Ovary (tissue), 9 donors: Measurements from ENCODE around the gene CCNG2. TPM values are rescaled to one million over a fixed set of nuclear protein-coding genes. Genes with fewer than 3 reads are reported as not detected.

ENCODE experiments used
- DNase-seq, 5 donors: peaks; one replicate each; pipeline ENCODE4 v3.0.0-alpha.2; 2019 to 2020
- H3K27ac ChIP-seq, 2 donors: fragments of 200-600 bp; one replicate each; pipeline versions ENCODE4 v1.5.1 to v1.8.0; 2019 to 2022
- H3K27me3 ChIP-seq: fragments of 200-600 bp; one replicate; pipeline ENCODE4 v1.8.0; 2022
- H3K36me3 ChIP-seq: fragments of 200-600 bp; sonication (generic); one replicate; pipeline ENCODE4 v1.5.1; 2019
- H3K4me1 ChIP-seq: one replicate; pipeline ENCODE4 v1.8.1; 2013; ENCODE audit warnings: mild to moderate bottlenecking, moderate library complexity; ENCODE audit not compliant: insufficient read depth
- H3K4me3 ChIP-seq: fragments of 200-600 bp; sonication (generic); one replicate; pipeline ENCODE4 v1.5.1; 2017
- H3K9me3 ChIP-seq, 2 donors: fragments of 200-600 bp in 1 of 2; sonication (generic) in 1 of 2; one replicate each; pipeline versions ENCODE4 v1.5.1 to v1.8.1; 2013 to 2019; ENCODE audit warnings: mild to moderate bottlenecking in 1 of 2, moderate library complexity in 1 of 2
- CTCF ChIP-seq, 3 donors: fragments of 450-650 bp in 2 of 3; fragments of 200-600 bp in 1 of 3; IDR thresholded peaks; one replicate each; pipeline versions ENCODE4 v1.5.1 to v1.8.0; 2016 to 2022; ENCODE audit warnings: antibody characterized with exemption in 3 of 3, mild to moderate bottlenecking in 1 of 3
- EP300 ChIP-seq: sonication (generic); formaldehyde crosslinking; IDR thresholded peaks from one replicate; pipeline ENCODE4 v1.6.1; 2017; ENCODE audit warnings: antibody characterized with exemption
- POLR2A ChIP-seq: fragments of 450-650 bp; IDR thresholded peaks from one replicate; pipeline ENCODE4 v1.6.1; 2017; ENCODE audit warnings: antibody characterized with exemption, mild to moderate bottlenecking, moderate library complexity
- WGBS, 3 donors: extraction: QIAGEN DNeasy Blood & Tissue Kit in 1 of 3; methylation state at CpG; one replicate each; pipeline versions ENCODE4 v1.1.5 to v1.1.7; 2013 to 2017; 5-methylcytosine and 5-hydroxymethylcytosine counted together
- intact Hi-C, 4 donors: fragments of 100-400 bp; cut with DNase I; formaldehyde crosslinking; loops; one replicate each; pipeline versions ENCODE4 v1.11.0 to v1.15.1; 2022 to 2023
- polyA plus RNA-seq, 2 donors: library from polyadenylated mRNA; stranded (reverse); fragments of 200-250 nt in 1 of 2; fragments of 350-450 nt in 1 of 2; fragmentation: Illumina TruSeq in 1 of 2; extraction: RNeasy Lipid Tissue Mini Kit (QIAGEN cat#74804) in 1 of 2; gene quantifications; one replicate each; pipeline ENCODE4 v1.2.3, GENCODE V29; 2013 to 2014
- total RNA-seq, 7 donors: library from RNA; depleted of rRNA in 2 of 7; stranded (reverse); fragments of >200 nt in 2 of 7; fragmentation: NEBNext Ultra II Directional in 3 of 7; extraction: Animal tissue kit (Norgen Biotek cat#: 25700) in 3 of 7; gene quantifications; one replicate each; pipeline versions ENCODE4 v1.1.0 to v1.2.4, GENCODE V29; 2016 to 2023
- donor health status: DM: no; HTN: no; CAD: no; lungs with moderate emphysema.
- donor health status: DM: no; HTN: no; CAD: no.
- donor health status: Bipolar disorder and iron deficiency.
- donor health status: DM: yes; HTN: yes; CAD: no.
- donor health status: DM: no; HTN: no; CAD: no.
- donor health status: DM: yes; HTN: yes; CAD: no.

CCNG2 gene
- total and polyA plus RNA-seq, 9 donors: 9.9 to 44.9 (median 22.7) TPM

GRCh38 chr4:77124576-77124975 lies 32.4 kb upstream of the CCNG2 start:
- H3K27ac ChIP-seq: no peak overlapping the region
- DNase-seq: no peak
- intact Hi-C loops: no loop called here
- no peak for TF ChIP-seq EP300
- TF ChIP-seq CTCF (IDR thresholded peaks at IDR 0.05): no peak
- TF ChIP-seq POLR2A: no peak
- WGBS, 3 donors: 61 to 95% (median 62%) methylated on average over 3 of the region's 3 CpGs
- no peaks in the 10 kb centered on the region for H3K9me3 ChIP-seq
- no peaks in the 10 kb centered on the region for H3K4me1 ChIP-seq
- no peak overlapping the region for H3K4me3 ChIP-seq
- no peaks in the 10 kb centered on the region for H3K27me3 ChIP-seq
- no peaks in the 10 kb centered on the region for H3K36me3 ChIP-seq

- 50 to 60% (median 54%) methylated on average over 8 of the region's 8 CpGs for WGBS, 3 donors
- Histone ChIP-seq H3K9me3 (no peaks in the 10 kb centered on the region), H3K4me1 (no peaks in the 10 kb centered on the region), H3K27ac (no peak overlapping the region), H3K4me3 (no peak overlapping the region), H3K27me3 (no peaks in the 10 kb centered on the region), H3K36me3 (no peaks in the 10 kb centered on the region)
- intact Hi-C loops: no loop called here
- no peak for TF ChIP-seq POLR2A
- no peak for TF ChIP-seq EP300
- TF ChIP-seq CTCF (IDR thresholded peaks at IDR 0.05): no peak
- DNase-seq: no peak
Observed at GRCh38 chr4:77125961-77126360, 31.0 kb upstream of the CCNG2 start.

GRCh38 chr4:77126809-77127208 lies 30.2 kb upstream of the CCNG2 start:
- DNase-seq: no peak
- H3K9me3 ChIP-seq: no peaks in the 10 kb centered on the region
- H3K4me3 ChIP-seq: no peak overlapping the region
- TF ChIP-seq EP300 (no peak), CTCF (IDR thresholded peaks at IDR 0.05) (no peak), POLR2A (no peak)
- H3K27me3 ChIP-seq: no peaks in the 10 kb centered on the region
- H3K36me3 ChIP-seq: no peaks in the 10 kb centered on the region
- 78 to 86% (median 83%) methylated on average over 2 of the region's 2 CpGs for WGBS, 3 donors
- intact Hi-C loops: no loop called here
- H3K4me1 ChIP-seq: no peaks in the 10 kb centered on the region
- H3K27ac ChIP-seq: no peak overlapping the region

- no peak for DNase-seq
- Histone ChIP-seq H3K9me3 (no peaks in the 10 kb centered on the region), H3K36me3 (no peaks in the 10 kb centered on the region), H3K27ac (no peak overlapping the region), H3K27me3 (no peaks in the 10 kb centered on the region), H3K4me3 (no peak overlapping the region), H3K4me1 (no peaks in the 10 kb centered on the region)
- TF ChIP-seq CTCF (IDR thresholded peaks at IDR 0.05): no peak
- TF ChIP-seq EP300: no peak
- no peak for TF ChIP-seq POLR2A
- intact Hi-C loops: no loop called here
- 79 to 81% (median 81%) methylated on average over 2 of the region's 2 CpGs for WGBS, 3 donors
Observed at GRCh38 chr4:77127215-77127614, 29.8 kb upstream of the CCNG2 start.
